SK-N-SH treated with all-trans-retinoic acid at 6 μM for 48 hours (cell line): Measurements from ENCODE around the gene KLF18.

ENCODE experiments used
- ATAC-seq: fragments of 200-7000 bp; cut with Tn5 transposase; 3 replicates; pipeline ENCODE4 v1.9.1; 2020; ENCODE audit warnings: mild to moderate bottlenecking, moderate library complexity
- ARNTL ChIP-seq: fragments of 450-650 bp; formaldehyde crosslinking; IDR thresholded peaks from 2 replicates; pipeline ENCODE4 v1.5.0; 2020; ENCODE audit warnings: low read depth, mild to moderate bottlenecking, moderate library complexity, borderline replicate concordance
- BACH2 ChIP-seq: fragments of 250-450 bp; sonication (Bioruptor Pico); IDR thresholded peaks from 2 replicates; pipeline ENCODE4 v1.9.0; 2021; ENCODE audit warnings: mild to moderate bottlenecking, borderline replicate concordance
- CSRNP3 ChIP-seq: fragments of 250-450 bp; sonication (Bioruptor Pico); IDR thresholded peaks from 2 replicates; pipeline ENCODE4 v1.5.1; 2021; ENCODE audit warnings: mild to moderate bottlenecking, moderate library complexity
- ESRRG ChIP-seq: fragments of 250-450 bp; sonication (Bioruptor Pico); IDR thresholded peaks from 2 replicates; pipeline ENCODE4 v1.6.1; 2021; ENCODE audit warnings: mild to moderate bottlenecking
- GLIS3 ChIP-seq: fragments of 250-450 bp; sonication (Bioruptor Pico); IDR thresholded peaks from 2 replicates; pipeline ENCODE4 v1.5.0; 2020; ENCODE audit warnings: mild to moderate bottlenecking, moderate library complexity
- ISL1 ChIP-seq: fragments of 250-450 bp; sonication (Bioruptor Pico); IDR thresholded peaks from 2 replicates; pipeline ENCODE4 v2.1.2; 2022; ENCODE audit warnings: mild to moderate bottlenecking, moderate library complexity
- OSR1 ChIP-seq: fragments of 250-450 bp; sonication (Bioruptor Pico); IDR thresholded peaks from 2 replicates; pipeline ENCODE4 v1.8.0; 2022; ENCODE audit warnings: moderate library complexity, mild to moderate bottlenecking, inconsistent platforms
- PATZ1 ChIP-seq: fragments of 250-450 bp; sonication (Bioruptor Pico); IDR thresholded peaks from 2 replicates; pipeline ENCODE4 v1.8.0; 2020; ENCODE audit warnings: mild to moderate bottlenecking, moderate library complexity, borderline replicate concordance
- POU6F1 ChIP-seq: fragments of 250-450 bp; sonication (Bioruptor Pico); IDR thresholded peaks from 2 replicates; pipeline ENCODE4 v1.8.0; 2021; ENCODE audit warnings: low read depth, mild to moderate bottlenecking, moderate library complexity, borderline replicate concordance
- PPARA ChIP-seq: fragments of 250-450 bp; sonication (Bioruptor Pico); IDR thresholded peaks from 2 replicates; pipeline ENCODE4 v1.5.0; 2020; ENCODE audit warnings: mild to moderate bottlenecking, borderline replicate concordance
- RARB ChIP-seq: fragments of 250-450 bp; sonication (Bioruptor Pico); IDR thresholded peaks from 2 replicates; pipeline ENCODE4 v1.8.0; 2021; ENCODE audit warnings: mild to moderate bottlenecking, moderate library complexity
- SNAI2 ChIP-seq: fragments of 250-450 bp; sonication (Bioruptor Pico); IDR thresholded peaks from 2 replicates; pipeline ENCODE4 v1.5.0; 2020; ENCODE audit warnings: mild to moderate bottlenecking, moderate library complexity
- TCF4 ChIP-seq: fragments of 250-450 bp; sonication (Bioruptor Pico); IDR thresholded peaks from 2 replicates; pipeline ENCODE4 v1.8.0; 2021; ENCODE audit warnings: mild to moderate bottlenecking, moderate library complexity, borderline replicate concordance
- TOX ChIP-seq: fragments of 250-450 bp; sonication (Bioruptor Pico); IDR thresholded peaks from 2 replicates; pipeline ENCODE4 v1.8.0; 2021; ENCODE audit warnings: mild to moderate bottlenecking, moderate library complexity, borderline replicate concordance
- ZFP3 ChIP-seq: fragments of 250-450 bp; sonication (Bioruptor Pico); IDR thresholded peaks from 2 replicates; pipeline ENCODE4 v1.5.0; 2020; ENCODE audit warnings: mild to moderate bottlenecking, moderate library complexity
- ZNF565 ChIP-seq: fragments of 450-650 bp; formaldehyde crosslinking; conservative IDR thresholded peaks from 2 replicates; pipeline ENCODE4 v1.5.0; 2020; ENCODE audit warnings: low read depth, mild to moderate bottlenecking, moderate library complexity
- ZNF70 ChIP-seq: fragments of 450-650 bp; formaldehyde crosslinking; IDR thresholded peaks from 2 replicates; pipeline ENCODE4 v1.5.0; 2020; ENCODE audit warnings: mild to moderate bottlenecking, moderate library complexity
- ZNF8 ChIP-seq: fragments of 450-650 bp; formaldehyde crosslinking; IDR thresholded peaks from 2 replicates; pipeline ENCODE4 v1.5.0; 2020; ENCODE audit warnings: mild to moderate bottlenecking, moderate library complexity
- TF ChIP-seq, protein P1 (sequence below): fragments of 250-450 bp; sonication (Bioruptor Pico); IDR thresholded peaks from 2 replicates; pipeline ENCODE4 v1.5.1; 2020; ENCODE audit warnings: low read depth, mild to moderate bottlenecking, moderate library complexity
- TF ChIP-seq, protein P2 (sequence below): fragments of 250-450 bp; sonication (Bioruptor Pico); IDR thresholded peaks from 2 replicates; pipeline ENCODE4 v1.5.0; 2020; ENCODE audit warnings: mild to moderate bottlenecking, moderate library complexity

The KLF18 gene

DNA sequence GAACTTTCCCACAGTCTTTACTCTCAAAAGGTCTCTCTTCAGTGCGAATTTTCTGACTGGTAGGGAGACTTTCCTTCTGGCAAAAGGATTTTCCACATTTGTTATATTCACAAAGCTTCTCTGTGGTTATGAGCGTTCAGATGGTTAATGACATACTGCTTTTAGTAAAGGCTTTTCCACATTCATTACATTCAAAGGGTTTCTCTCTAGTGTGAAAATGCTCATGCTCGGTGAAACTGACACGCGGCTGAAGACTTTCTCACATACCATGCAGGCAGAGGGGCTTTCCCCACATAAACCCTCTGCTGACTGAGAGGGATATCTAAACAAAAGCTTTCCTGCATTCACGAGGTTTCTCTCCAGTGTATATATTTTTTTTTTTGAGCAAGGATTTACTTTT, 9.9 kb upstream of the KLF18 start:
- no peak for TF ChIP-seq ISL1 (CRISPR knock-in tag)
- TF ChIP-seq ZNF565, result no peak
- no peak for TF ChIP-seq ZFP3 (CRISPR knock-in tag)
- no peak for TF ChIP-seq GLIS3 (CRISPR knock-in tag)
- no peak for TF ChIP-seq POU6F1
- TF ChIP-seq OSR1, result no peak
- TF ChIP-seq ZNF70, result no peak
- no peak for TF ChIP-seq ESRRG (CRISPR knock-in tag)
- TF ChIP-seq ARNTL (CRISPR knock-in tag), result no peak
- TF ChIP-seq SNAI2 (CRISPR knock-in tag), result no peak
- TF ChIP-seq CSRNP3 (CRISPR knock-in tag), result no peak
- TF ChIP-seq PPARA, result no peak
- TF ChIP-seq BACH2 (CRISPR knock-in tag), result no peak
- no peak for TF ChIP-seq ZNF8
- TF ChIP-seq, all 23 proteins: peak for 0
- ATAC-seq, result no peak

- ATAC-seq, result no peak
- TF ChIP-seq PATZ1 (CRISPR knock-in tag) (no peak), SNAI2 (CRISPR knock-in tag) (no peak), TOX (CRISPR knock-in tag) (no peak), BACH2 (CRISPR knock-in tag) (no peak), ZNF565 (no peak)
Observed at GRCh38 chr1:44147582-44147981, 6.2 kb upstream of the KLF18 start.

DNA sequence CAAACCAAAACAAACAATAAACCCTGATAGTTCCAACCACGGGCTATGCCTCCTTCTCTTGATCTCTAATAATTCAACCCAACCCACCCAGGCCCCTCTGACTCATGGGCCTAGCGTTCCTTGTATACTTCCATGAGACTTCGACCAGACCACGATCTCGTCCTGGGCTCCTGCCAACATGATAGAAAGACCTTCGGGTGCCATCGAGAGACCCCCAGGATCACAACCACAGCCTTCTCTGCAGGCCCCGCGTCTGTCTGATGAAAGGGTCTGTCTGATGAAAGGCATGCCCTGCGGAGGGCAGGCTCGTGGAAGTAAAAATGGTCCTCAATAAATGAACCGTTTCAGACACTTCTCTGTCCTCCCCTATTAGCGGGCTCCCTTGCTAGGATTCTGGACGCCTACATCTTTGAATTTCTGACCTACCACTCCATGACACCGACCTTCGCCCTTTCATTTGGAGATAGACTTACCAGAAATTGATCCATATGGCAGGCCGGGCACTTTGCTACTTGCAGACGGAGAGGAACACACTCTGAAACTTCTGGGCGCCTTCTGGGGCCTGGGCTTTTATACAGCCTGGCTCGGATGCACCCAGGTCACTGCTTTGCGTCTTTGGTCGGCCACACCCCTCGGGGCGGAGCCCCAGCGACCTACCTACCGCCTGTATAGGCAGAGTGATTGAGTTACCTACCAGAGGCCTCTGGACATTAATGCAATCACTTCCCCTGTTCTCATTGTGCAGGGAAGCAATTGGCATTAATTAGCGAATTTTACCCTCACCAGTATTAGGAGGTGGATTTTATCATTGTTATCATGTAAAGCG, 5.3 kb upstream of the KLF18 start:
- no peak for ATAC-seq
- TF ChIP-seq ZFP3 (CRISPR knock-in tag) (no peak), TOX (CRISPR knock-in tag) (no peak), RARB (CRISPR knock-in tag) (no peak), GLIS3 (CRISPR knock-in tag) (no peak), OSR1 (no peak), PPARA (no peak), ESRRG (CRISPR knock-in tag) (no peak), TCF4 (no peak), BACH2 (CRISPR knock-in tag) (no peak), ZNF8 (no peak), SNAI2 (CRISPR knock-in tag) (no peak)
- TF ChIP-seq, protein P1, sequence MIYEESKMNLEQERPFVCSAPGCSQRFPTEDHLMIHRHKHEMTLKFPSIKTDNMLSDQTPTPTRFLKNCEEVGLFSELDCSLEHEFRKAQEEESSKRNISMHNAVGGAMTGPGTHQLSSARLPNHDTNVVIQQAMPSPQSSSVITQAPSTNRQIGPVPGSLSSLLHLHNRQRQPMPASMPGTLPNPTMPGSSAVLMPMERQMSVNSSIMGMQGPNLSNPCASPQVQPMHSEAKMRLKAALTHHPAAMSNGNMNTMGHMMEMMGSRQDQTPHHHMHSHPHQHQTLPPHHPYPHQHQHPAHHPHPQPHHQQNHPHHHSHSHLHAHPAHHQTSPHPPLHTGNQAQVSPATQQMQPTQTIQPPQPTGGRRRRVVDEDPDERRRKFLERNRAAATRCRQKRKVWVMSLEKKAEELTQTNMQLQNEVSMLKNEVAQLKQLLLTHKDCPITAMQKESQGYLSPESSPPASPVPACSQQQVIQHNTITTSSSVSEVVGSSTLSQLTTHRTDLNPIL, result no peak
- TF ChIP-seq, protein P2, sequence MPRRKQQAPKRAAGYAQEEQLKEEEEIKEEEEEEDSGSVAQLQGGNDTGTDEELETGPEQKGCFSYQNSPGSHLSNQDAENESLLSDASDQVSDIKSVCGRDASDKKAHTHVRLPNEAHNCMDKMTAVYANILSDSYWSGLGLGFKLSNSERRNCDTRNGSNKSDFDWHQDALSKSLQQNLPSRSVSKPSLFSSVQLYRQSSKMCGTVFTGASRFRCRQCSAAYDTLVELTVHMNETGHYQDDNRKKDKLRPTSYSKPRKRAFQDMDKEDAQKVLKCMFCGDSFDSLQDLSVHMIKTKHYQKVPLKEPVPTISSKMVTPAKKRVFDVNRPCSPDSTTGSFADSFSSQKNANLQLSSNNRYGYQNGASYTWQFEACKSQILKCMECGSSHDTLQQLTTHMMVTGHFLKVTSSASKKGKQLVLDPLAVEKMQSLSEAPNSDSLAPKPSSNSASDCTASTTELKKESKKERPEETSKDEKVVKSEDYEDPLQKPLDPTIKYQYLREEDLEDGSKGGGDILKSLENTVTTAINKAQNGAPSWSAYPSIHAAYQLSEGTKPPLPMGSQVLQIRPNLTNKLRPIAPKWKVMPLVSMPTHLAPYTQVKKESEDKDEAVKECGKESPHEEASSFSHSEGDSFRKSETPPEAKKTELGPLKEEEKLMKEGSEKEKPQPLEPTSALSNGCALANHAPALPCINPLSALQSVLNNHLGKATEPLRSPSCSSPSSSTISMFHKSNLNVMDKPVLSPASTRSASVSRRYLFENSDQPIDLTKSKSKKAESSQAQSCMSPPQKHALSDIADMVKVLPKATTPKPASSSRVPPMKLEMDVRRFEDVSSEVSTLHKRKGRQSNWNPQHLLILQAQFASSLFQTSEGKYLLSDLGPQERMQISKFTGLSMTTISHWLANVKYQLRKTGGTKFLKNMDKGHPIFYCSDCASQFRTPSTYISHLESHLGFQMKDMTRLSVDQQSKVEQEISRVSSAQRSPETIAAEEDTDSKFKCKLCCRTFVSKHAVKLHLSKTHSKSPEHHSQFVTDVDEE (CRISPR knock-in tag), result no peak
- TF ChIP-seq, all 23 proteins: peak for 0
